Caki2 (cell line): ENCODE data around the gene UMOD. TPM values are rescaled to one million over a fixed set of nuclear protein-coding genes. Genes with fewer than 3 reads are reported as not detected.
A peak's percentile ranks its signal among the peaks of the same experiment; 100 is the strongest.

Source experiments
- DNase-seq: peaks from one replicate; pipeline ENCODE4 v3.0.0-alpha.2; 2015; ENCODE audit warnings: low read depth
- in situ Hi-C: cut with HindIII; loops from 2 replicates; pipeline ENCODE4 v1.10.0; 2016; ENCODE audit warnings: low sequenced_read_pairs, low pct_unique_long_range_greater_than_20kb, mixed read lengths
- total RNA-seq: library from RNA; depleted of rRNA; stranded (reverse); fragments of >200 nt; shearing (Covaris generic); gene quantifications from 2 replicates; pipeline ENCODE4 v1.2.3, GENCODE V29; 2014; ENCODE audit warnings: low replicate concordance; rRNA removed

The UMOD gene
- total RNA-seq = not detected in 2 replicates

DNA sequence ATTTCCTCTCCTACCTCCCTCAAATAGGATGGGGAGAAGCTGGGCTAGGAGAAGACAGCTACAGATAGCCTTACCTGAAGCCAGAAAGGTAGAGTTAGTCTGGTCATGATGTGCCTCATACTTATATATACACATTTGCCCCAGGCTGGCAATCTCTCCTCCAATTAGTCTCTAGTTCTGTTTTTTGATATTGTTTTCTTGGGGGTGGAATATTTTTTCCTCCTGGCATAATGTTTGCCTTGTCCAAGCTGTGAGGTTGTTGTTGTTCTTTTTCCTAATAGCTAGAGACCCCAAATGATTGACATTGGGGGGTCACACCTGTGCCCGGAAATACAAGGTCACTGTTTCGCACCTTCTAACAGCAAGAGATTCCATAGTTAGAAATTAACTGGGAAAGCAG is at the start of gene UMOD:
UMOD (minus strand) TSS at position 101 of the 400 bp plus-strand sequence. CDS start 1,978 bp downstream, outside the sequence.
- DNase-seq = no peak
- in situ Hi-C loops = no loop called here

GRCh38 chr16:20401475-20402016 is 49.0 kb upstream of the UMOD start:
- peak; percentile 57 for DNase-seq
- in situ Hi-C loops = no loop called here

DNA sequence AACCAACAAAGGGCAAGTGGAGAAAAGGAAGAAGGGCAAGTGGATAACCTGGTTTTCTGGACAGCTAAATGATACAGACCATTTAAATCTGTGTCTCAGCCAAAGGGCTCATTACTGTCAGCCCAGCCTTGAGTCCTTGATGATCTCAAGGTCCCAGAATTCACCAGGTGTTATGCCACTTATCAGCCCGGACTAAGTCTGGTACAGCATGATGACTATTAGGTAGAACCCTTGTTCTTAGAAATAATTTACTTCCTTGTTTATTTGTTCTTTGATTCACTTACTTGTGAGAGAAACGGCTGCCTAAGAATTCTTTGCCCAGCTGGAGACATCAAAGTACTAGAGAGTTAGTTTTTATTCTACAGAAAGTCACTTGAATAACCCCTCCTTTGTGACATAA is 48.6 kb upstream of the UMOD start:
- in situ Hi-C loops = no loop called here
- peak; percentile 79 for DNase-seq

DNA sequence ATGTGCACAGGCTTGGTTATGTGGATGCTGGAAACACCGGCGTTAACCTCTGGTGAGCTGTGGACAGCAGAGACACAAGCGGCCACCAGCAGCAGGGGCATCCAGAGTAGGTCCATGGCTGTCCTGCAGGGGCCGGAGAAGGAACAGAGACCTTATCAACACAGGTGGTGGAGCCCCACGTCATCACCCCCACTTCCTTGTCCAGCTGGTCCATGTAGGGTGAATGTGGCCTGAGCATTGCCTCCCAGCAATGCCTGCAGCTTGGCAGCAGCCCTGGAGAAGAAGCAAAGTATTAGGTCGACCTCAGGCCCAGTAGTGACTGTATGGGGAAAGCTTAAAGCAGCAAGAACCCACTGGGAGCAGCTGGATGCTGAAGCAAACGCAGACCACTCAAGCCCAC is 46.7 kb upstream of the UMOD start:
- no peak for DNase-seq
- in situ Hi-C loops = no loop called here

DNA sequence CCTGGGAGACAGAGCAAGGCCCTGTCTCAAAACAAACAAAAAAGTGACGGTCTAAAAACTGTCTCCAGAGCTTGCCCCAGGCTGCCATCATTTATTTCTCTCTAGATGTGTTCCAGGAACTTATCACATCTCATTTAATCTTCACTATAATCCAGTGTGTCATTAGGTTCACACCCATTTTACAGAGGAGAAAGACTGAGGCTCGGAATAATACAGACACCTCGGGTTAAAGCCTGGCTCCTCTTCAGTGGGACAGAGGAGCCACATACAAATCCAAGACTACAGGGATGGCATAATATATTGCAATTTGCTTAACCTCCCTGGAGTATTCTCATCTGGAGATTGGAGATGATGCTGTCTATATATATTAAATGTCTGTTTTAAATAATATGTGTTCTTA is 46.1 kb upstream of the UMOD start:
- in situ Hi-C loops = no loop called here
- no peak for DNase-seq

GRCh38 chr16:20397468-20398074 is 45.1 kb upstream of the UMOD start:
- in situ Hi-C loops = no loop called here
- DNase-seq = no peak

DNA sequence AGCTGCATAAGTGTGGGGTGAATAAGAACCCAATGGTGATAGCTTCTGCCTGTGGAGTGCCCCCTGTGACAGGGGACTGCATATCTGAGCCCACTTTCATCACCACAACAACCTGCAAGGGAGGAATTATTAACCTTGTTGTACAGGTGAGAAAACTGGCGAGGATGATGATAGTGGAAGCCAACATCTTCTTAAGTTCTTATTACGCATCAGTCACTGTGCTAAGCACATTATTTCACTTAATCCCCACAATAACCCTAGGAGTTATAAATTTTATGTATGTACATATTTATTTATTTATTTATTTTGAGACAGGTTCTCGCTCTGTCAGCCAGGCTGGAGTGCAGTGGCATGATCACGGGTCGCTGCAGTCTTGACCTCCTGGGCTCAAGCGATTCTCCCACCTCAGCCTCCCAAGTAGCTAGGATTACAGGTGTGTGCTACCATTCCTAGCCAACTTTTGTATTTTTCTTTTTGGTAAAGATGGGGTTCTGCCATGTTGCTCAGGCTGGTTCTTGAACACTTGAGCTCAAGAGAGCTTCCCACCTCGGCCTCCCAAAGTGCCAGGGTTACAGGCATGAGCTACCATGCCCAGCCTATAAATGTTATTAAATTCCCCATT is 44.4 kb upstream of the UMOD start:
- DNase-seq = no peak
- in situ Hi-C loops = no loop called here

DNA sequence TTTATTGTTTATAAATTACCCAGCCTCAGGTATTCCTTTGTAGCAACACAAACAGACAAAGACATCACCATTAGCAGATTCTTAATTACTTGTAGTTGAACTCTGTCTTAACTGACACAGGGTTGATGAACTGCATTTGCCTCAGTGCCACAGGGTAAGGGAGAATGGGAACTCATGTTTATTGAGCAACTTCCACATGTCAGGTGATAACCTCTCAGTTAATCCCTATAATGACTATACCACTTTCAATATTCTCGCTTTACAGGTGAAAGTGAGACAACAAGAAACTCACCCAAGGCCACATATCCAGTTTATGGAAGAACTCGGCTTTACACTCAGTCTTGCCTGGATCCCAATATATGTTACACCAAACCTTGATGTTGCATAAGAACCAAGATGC is 43.4 kb upstream of the UMOD start:
- DNase-seq = no peak
- in situ Hi-C loops = no loop called here

- in situ Hi-C loops = no loop called here
- DNase-seq = no peak
Observed at GRCh38 chr16:20393801-20394577, 41.5 kb upstream of the UMOD start.

DNA sequence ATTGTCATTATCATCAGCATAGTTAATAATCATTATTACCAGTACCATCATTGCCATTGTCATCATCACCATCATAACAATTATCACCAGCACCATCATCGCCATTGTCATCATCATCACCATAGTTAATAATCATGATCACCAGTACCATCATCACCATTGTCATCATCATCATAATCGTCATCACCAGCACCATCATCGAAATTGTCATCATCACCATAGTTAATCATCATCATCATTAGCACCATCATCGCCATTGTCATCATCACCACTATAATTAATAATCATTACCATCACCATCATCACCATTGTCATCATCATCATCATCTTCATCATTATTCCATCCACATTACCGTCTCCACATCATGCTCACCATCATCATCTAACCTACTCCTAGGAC is 38.5 kb upstream of the UMOD start:
- in situ Hi-C loops = no loop called here
- no peak for DNase-seq

DNA sequence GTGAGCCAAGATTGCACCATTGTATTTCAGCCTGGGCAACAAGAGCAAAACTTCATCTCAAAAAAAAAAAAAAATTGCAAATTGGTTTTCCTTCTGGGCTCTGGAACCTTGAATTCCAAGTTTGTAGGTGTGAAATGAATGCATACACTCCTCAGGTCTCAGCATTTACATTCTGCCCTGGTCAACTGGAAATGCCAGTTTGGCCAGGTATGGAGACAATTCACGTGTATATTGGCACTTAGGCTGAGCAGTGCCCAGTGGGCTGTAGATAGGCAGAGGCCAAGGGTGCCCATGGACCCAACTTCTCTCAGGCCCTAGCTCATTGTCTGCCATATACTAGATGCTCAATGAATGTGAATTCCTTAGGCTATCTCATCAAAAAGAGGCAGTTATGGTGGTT is 36.3 kb upstream of the UMOD start:
- in situ Hi-C loops = no loop called here
- DNase-seq = no peak

GRCh38 chr16:20387978-20388377 is 35.5 kb upstream of the UMOD start:
- DNase-seq = no peak
- in situ Hi-C loops = no loop called here

DNA sequence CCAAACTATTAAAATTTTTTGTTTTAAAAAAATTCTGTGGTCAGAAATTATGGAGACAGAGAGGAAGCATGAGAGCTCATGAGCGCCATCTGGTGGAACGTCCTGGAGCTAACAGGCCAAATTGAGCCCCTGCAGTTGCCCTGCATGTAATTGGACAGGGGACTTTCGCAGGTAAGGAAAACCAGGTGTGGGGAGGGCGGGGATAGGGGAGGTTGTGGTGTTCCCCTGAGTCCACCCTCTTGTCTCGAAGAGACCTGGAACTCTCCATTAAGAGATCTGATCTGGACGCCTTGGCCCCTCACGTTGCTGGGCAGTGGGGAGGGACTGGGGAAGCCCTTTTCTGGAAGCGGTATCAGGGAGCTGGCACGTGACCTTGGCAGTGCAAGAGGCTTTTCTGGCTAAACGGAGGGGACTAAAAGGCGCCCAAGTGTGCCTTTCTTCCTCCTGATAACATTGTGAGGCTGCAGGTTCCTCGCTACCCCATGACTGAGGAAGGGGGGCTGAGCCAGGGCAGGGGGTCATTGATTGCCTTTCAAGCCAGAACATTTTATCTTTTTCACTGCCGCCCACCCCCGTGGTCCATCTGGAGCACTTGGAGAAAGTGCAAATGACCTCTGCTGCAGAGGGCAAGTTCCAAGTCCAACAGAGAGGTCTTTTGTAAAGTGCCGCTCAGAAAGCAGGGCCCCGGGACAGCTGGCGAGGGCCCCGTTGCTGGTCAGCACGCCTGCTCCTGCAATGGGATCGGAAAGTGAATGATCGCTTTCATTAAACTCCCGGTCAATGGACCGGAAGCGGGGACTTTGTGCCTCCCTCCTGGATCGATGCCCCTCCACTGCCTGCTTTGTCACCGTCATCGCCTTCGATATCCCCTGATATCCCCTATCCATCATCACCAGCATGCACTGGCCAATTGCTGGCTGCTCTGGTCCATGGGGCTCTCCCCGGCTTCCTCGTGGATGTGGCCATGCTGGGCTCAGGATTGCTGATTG is 33.6 kb upstream of the UMOD start:
- in situ Hi-C loops = no loop called here
- peak; percentile 22 for DNase-seq

- in situ Hi-C loops = no loop called here
Observed at GRCh38 chr16:20383106-20384029, 30.9 kb upstream of the UMOD start.

DNA sequence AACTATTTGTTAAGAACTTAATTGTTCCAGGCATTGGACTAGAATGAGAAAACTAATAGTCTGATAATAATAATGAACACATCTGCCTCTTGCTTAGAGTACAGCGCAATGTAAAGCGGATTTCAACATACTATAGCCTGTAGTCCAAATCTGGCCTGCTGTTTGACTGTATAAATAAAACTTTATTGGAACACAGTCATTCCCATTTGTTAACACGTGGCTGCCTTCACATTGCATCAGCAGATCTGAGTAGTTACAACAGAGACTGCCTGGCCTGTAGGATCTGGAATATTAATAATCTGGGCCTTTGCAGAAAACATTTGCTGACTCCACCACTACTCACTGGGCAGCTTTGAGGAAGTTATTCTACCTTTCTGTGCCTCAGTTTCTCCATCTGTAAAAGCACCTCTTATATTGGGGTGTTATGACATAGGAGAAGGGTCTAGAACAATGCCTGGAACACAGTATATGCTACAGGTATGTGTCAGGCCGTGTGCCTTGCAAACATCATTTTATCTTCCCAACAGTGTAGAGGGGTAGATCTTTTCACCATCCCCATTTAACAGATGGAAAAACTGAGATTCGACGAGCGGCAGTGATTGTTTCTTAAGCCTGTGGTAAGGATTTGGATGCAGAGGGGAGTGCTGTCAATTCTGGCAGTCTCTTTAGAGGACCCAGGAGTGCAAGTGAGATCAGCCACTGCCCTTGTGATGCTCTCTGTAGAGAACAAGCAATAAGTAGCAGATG is 29.9 kb upstream of the UMOD start:
- DNase-seq = no peak
- in situ Hi-C loops = no loop called here

More at GRCh38 chr16:20383106-20384029, 30.9 kb upstream of the UMOD start:
- DNase-seq = peak; percentile 71

- DNase-seq = peak; percentile 81
- in situ Hi-C loops = no loop called here
Observed at GRCh38 chr16:20380782-20381181, 28.3 kb upstream of the UMOD start.
